Psoas muscle (tissue), 8 donors: ENCODE results near the gene SSMEM1. TPM values are rescaled to one million over a fixed set of nuclear protein-coding genes. Genes with fewer than 3 reads are reported as not detected.

Experiments used
- ATAC-seq, 4 donors: fragments of 200-7000 bp; cut with Tn5 transposase; one replicate each; pipeline ENCODE4 v1.9.1; 2020; ENCODE audit warnings: moderate library complexity in 3 of 4, mild to moderate bottlenecking in 2 of 4
- DNase-seq, 2 donors: peaks; one replicate each; pipeline ENCODE4 v3.0.0-alpha.2; 2020
- H3K27ac ChIP-seq: fragments of 200-600 bp; one replicate; pipeline ENCODE4 v1.8.0; 2022
- H3K27me3 ChIP-seq, 3 donors: fragments of 200-600 bp in 1 of 3; one replicate each; pipeline versions ENCODE4 v1.6.1 to v1.8.0; 2013 to 2022; ENCODE audit warnings: low read length in 2 of 3, mild to moderate bottlenecking in 2 of 3, moderate library complexity in 1 of 3; ENCODE audit not compliant: insufficient read depth in 3 of 3
- H3K36me3 ChIP-seq, 2 donors: fragments of 200-600 bp in 1 of 2; one replicate each; pipeline versions ENCODE4 v1.6.1 to v1.8.0; 2013 to 2022; ENCODE audit warnings: low read depth in 1 of 2, mild to moderate bottlenecking in 1 of 2, moderate library complexity in 1 of 2; ENCODE audit not compliant: insufficient read depth in 1 of 2
- H3K4me1 ChIP-seq: fragments of 200-600 bp; one replicate; pipeline ENCODE4 v1.8.0; 2022
- H3K4me3 ChIP-seq: fragments of 200-600 bp; one replicate; pipeline ENCODE4 v1.8.0; 2022; ENCODE audit warnings: mild to moderate bottlenecking
- H3K9me3 ChIP-seq: fragments of 200-600 bp; one replicate; pipeline ENCODE4 v1.8.0; 2022
- WGBS, 3 donors: extraction: QIAGEN DNeasy Blood & Tissue Kit; methylation state at CpG; one replicate each; pipeline versions ENCODE4 v1.1.6 to v1.1.7; 2013; 5-methylcytosine and 5-hydroxymethylcytosine counted together
- intact Hi-C, 2 donors: fragments of 100-400 bp; cut with DNase I; formaldehyde crosslinking; loops; one replicate each; pipeline versions ENCODE4 v1.11.0 to v1.14.2; 2022
- polyA plus RNA-seq, 3 donors: library from polyadenylated mRNA; stranded (reverse); fragments of 200-250 nt; gene quantifications; one replicate each; pipeline ENCODE4 v1.2.3, GENCODE V29; 2013
- total RNA-seq, 4 donors: library from RNA; stranded (reverse); fragmentation: NEBNext Ultra II Directional in 2 of 4; extraction: Animal tissue kit (Norgen Biotek cat#: 25700) in 2 of 4; gene quantifications; one replicate each; pipeline versions ENCODE4 v1.2.1 to v1.2.4, GENCODE V29; 2021 to 2023
- TF ChIP-seq, protein P1 (sequence below): fragments of 200-600 bp; IDR thresholded peaks from one replicate; pipeline ENCODE4 v1.8.0; 2022; ENCODE audit warnings: antibody characterized with exemption
- donor health status: healthy with polysubstance abuse.
- donor health status: DM: no; HTN: no; CAD: no; lungs with moderate emphysema.
- donor health status: Bipolar disorder and iron deficiency.
- donor health status: healthy.
- donor health status: DM: yes; HTN: yes; CAD: no.
- donor health status: DM: no; HTN: no; CAD: no.
- donor health status: DM: no; HTN: no; CAD: no.
- donor health status: DM: yes; HTN: yes; CAD: no.

Gene SSMEM1
- total and polyA plus RNA-seq, 7 donors: not detected

DNA sequence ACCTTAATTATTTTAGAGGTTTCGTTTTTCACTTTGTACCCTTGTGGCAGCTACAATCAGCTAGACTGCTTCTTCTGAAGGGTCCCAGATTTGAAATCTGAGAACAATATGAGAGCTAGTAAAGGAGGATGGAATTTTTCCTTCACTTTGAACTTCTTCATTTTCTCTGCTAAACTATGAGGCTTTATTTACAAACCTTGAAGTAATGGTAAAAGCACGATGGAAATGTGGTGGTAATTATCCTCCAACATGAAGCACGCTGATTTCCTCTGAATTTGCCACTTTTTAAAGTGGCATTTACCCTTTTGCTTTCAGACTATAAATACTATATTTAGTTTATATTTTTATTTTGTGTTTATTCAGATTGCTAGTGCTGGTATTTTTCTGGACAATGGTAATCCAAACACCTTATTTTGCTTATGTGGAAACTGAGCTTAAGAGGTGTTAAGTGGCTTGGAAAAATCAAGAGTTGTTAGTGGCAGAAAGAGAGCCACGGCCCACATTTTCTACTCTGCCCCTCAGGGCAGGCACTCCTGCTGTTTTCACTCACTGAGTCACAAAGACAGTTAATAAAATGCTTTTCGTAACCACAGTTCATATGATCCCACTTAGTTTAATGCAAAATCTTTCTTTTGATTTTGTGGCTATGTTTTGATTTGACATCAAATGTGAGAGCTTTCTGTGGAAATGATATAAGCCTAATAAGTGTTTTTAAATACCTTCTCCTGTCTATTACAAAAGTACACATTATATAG is 2.7 kb downstream of the SSMEM1 start:
- DNase-seq (no peak), ATAC-seq (no peak)
- TF ChIP-seq, protein P1, sequence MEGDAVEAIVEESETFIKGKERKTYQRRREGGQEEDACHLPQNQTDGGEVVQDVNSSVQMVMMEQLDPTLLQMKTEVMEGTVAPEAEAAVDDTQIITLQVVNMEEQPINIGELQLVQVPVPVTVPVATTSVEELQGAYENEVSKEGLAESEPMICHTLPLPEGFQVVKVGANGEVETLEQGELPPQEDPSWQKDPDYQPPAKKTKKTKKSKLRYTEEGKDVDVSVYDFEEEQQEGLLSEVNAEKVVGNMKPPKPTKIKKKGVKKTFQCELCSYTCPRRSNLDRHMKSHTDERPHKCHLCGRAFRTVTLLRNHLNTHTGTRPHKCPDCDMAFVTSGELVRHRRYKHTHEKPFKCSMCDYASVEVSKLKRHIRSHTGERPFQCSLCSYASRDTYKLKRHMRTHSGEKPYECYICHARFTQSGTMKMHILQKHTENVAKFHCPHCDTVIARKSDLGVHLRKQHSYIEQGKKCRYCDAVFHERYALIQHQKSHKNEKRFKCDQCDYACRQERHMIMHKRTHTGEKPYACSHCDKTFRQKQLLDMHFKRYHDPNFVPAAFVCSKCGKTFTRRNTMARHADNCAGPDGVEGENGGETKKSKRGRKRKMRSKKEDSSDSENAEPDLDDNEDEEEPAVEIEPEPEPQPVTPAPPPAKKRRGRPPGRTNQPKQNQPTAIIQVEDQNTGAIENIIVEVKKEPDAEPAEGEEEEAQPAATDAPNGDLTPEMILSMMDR: no peak
- H3K36me3 ChIP-seq: no peaks in the 10 kb centered on the region
- H3K4me3 ChIP-seq: no peak overlapping the region
- H3K27ac ChIP-seq: no peak overlapping the region
- 51 to 57% (median 52%) methylated on average over 5 of the region's 5 CpGs for WGBS, 3 donors
- no peaks in the 10 kb centered on the region for H3K27me3 ChIP-seq
- H3K9me3 ChIP-seq: no peaks in the 10 kb centered on the region
- intact Hi-C loops: no loop called here
- no peaks in the 10 kb centered on the region for H3K4me1 ChIP-seq

DNA sequence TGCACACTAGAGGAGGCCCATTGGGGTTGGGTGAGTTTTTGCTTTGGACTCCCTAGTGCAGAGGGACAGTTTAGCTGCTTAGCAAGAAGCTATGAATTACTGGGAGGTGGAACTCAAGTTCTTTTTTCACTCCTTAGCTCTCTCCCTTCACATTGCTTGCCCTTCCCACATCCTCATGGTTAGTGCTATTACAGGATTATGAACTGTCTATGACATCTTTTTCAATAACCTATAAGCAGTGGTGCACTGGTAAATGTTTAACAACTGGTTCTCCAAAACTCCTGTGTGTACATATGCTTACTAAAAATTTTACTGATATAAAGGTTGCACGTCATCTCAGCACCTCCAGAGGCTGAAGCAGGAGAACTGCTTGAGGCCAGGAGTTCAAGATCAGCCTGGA is 6.2 kb downstream of the SSMEM1 start:
- intact Hi-C loops: no loop called here
- H3K27ac ChIP-seq: no peak overlapping the region
- no peaks in the 10 kb centered on the region for H3K27me3 ChIP-seq
- no peaks in the 10 kb centered on the region for H3K9me3 ChIP-seq
- H3K4me3 ChIP-seq: no peak overlapping the region
- ATAC-seq: no peak
- WGBS, 3 donors: 91 to 93% (median 92%) methylated on average over 1 of the region's 1 CpG
- no peak for DNase-seq
- TF ChIP-seq, protein P1: no peak
- H3K4me1 ChIP-seq: no peaks in the 10 kb centered on the region
- no peaks in the 10 kb centered on the region for H3K36me3 ChIP-seq

GRCh38 chr7:130216025-130216424 is 8.4 kb downstream of the SSMEM1 start:
- Histone ChIP-seq H3K4me3 (no peak overlapping the region), H3K4me1 (no peaks in the 10 kb centered on the region), H3K9me3 (no peaks in the 10 kb centered on the region), H3K36me3 (no peaks in the 10 kb centered on the region), H3K27me3 (no peaks in the 10 kb centered on the region), H3K27ac (no peak overlapping the region)
- no peak for ATAC-seq
- no peak for DNase-seq
- TF ChIP-seq, protein P1: no peak
- intact Hi-C loops: no loop called here
- 93 to 94% (median 94%) methylated on average over 9 of the region's 9 CpGs for WGBS, 3 donors

GRCh38 chr7:130216750-130217149 is 9.1 kb downstream of the SSMEM1 start:
- Histone ChIP-seq H3K9me3 (no peaks in the 10 kb centered on the region), H3K4me3 (no peak overlapping the region)

More at GRCh38 chr7:130216750-130217149, 9.1 kb downstream of the SSMEM1 start:
- Histone ChIP-seq H3K27ac (no peak overlapping the region), H3K4me1 (no peaks in the 10 kb centered on the region), H3K36me3 (no peaks in the 10 kb centered on the region), H3K27me3 (no peaks in the 10 kb centered on the region)
- 40 to 48% (median 40%) methylated on average over 1 of the region's 1 CpG for WGBS, 3 donors
- TF ChIP-seq, protein P1: no peak
- DNase-seq (no peak), ATAC-seq (no peak)
- intact Hi-C loops: no loop called here
